Upper lobe of left lung (tissue), 6 donors: Measurements from ENCODE around the gene PIM1. TPM values are rescaled to one million over a fixed set of nuclear protein-coding genes. Genes with fewer than 3 reads are reported as not detected.

Source experiments
- ATAC-seq, 2 donors: fragments of 200-7000 bp; cut with Tn5 transposase; one replicate each; pipeline ENCODE4 v1.9.1; 2022; ENCODE audit warnings: mild to moderate bottlenecking in 2 of 2, moderate library complexity in 2 of 2; ENCODE audit not compliant: low FRiP score in 2 of 2
- DNase-seq, 2 donors: peaks; one replicate each; pipeline ENCODE4 v3.0.0-alpha.2; 2019 to 2020
- H3K27ac ChIP-seq, 4 donors: fragments of 200-600 bp; sonication (generic); one replicate each; pipeline ENCODE4 v1.5.1; 2016 to 2019
- H3K27me3 ChIP-seq, 4 donors: fragments of 200-600 bp; sonication (generic); one replicate each; pipeline ENCODE4 v1.5.1; 2017 to 2019
- H3K36me3 ChIP-seq, 4 donors: fragments of 200-600 bp; sonication (generic); one replicate each; pipeline ENCODE4 v1.5.1; 2016 to 2019
- H3K4me1 ChIP-seq, 4 donors: fragments of 200-600 bp; sonication (generic); one replicate each; pipeline ENCODE4 v1.5.1; 2018 to 2019
- H3K4me3 ChIP-seq, 4 donors: fragments of 200-600 bp; sonication (generic); one replicate each; pipeline ENCODE4 v1.5.1; 2017 to 2019; ENCODE audit warnings: mild to moderate bottlenecking in 2 of 4, moderate library complexity in 1 of 4
- H3K9me3 ChIP-seq, 4 donors: fragments of 200-600 bp; sonication (generic); one replicate each; pipeline ENCODE4 v1.5.1; 2018 to 2019
- EP300 ChIP-seq, 4 donors: sonication (generic); formaldehyde crosslinking; IDR thresholded peaks; one replicate each; pipeline ENCODE4 v1.5.1; 2017; ENCODE audit warnings: antibody characterized with exemption in 4 of 4, control low read depth in 2 of 4
- POLR2A ChIP-seq, 4 donors: fragments of 450-650 bp; IDR thresholded peaks; one replicate each; pipeline ENCODE4 v1.5.1; 2016 to 2017; ENCODE audit warnings: antibody characterized with exemption in 4 of 4, mild to moderate bottlenecking in 2 of 4
- POLR2AphosphoS5 ChIP-seq, 2 donors: sonication (generic); formaldehyde crosslinking; IDR thresholded peaks; one replicate each; pipeline ENCODE4 v1.5.1; 2017; ENCODE audit warnings: antibody characterized with exemption in 2 of 2
- WGBS, 2 donors: methylation state at CpG; one replicate each; pipeline ENCODE4 v1.1.5; 2017 to 2018; 5-methylcytosine and 5-hydroxymethylcytosine counted together
- total RNA-seq, 6 donors: library from RNA; depleted of rRNA in 4 of 6; stranded (reverse); fragments of >200 nt in 4 of 6; gene quantifications; one replicate each; pipeline versions ENCODE4 v1.1.0 to v1.2.1, GENCODE V29; 2016 to 2021
- TF ChIP-seq, protein P1 (sequence below), 6 experiments: fragments of 450-650 bp in 4 of 6; fragments of 200-600 bp in 2 of 6; sonication (generic) in 2 of 6; IDR thresholded peaks; one replicate each; pipeline ENCODE4 v1.5.1; 2016 to 2019; ENCODE audit warnings: antibody characterized with exemption in 6 of 6
- donor health status: DM: no; HTN: no; CAD: no; lungs with moderate emphysema.
- donor health status: DM: no; HTN: yes; CAD: no; lungs with severe emphysema.

Gene PIM1
- total RNA-seq, 6 donors from 2014 or later = 26.9 to 80.9 (median 36.0) TPM

DNA sequence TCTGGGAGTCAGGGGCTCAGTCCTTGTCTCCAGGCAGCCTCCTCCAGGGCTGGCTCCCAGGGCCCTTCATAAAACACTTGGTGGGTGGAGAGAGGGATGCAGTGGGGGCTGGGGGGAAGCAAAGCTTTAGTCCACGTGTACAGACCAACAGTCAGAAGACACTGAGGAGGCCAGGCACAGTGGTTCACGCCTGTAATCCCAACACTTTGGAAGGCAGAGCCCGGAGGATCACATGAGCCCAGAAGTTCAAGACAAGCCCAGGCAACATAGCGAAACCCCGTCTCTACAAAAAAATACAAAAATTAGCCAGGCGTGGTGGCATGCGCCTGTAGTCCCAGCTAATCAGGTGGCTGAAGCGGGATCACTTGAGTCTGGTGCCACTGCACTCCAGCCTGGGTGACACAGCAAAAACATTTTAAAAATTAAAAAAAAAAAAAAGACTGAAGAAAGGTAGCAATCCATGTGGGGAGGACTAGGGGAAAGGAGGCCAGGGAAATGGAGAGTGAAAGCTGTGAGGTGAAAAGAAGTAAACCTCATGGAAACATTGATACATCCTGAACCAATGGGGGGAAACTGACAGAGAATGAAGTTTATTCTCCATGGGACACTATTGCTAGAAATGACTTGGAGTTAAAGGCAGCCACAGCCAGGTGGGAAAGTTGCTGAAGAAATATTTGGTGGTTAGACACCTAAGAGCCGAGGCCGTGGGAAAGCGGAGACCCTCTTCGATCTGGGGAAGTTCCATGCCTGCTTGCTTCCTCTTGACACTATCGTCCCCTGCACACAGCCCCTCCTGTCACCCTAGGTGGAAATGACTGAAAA lies 35.4 kb downstream of the PIM1 start:
- no peak for DNase-seq
- no peaks in the 10 kb centered on the region for H3K9me3 ChIP-seq
- H3K4me1 ChIP-seq = peaks cover 2 to 14% (median 7%) of the 10 kb centered on the region in 4 donors
- H3K36me3 ChIP-seq = no peaks in the 10 kb centered on the region
- WGBS, 2 donors = 63 to 69% methylated on average over 13 of the region's 13 CpGs
- H3K27ac ChIP-seq = no peak overlapping the region
- ATAC-seq = no peak
- H3K4me3 ChIP-seq = no peak overlapping the region
- TF ChIP-seq, protein P1, sequence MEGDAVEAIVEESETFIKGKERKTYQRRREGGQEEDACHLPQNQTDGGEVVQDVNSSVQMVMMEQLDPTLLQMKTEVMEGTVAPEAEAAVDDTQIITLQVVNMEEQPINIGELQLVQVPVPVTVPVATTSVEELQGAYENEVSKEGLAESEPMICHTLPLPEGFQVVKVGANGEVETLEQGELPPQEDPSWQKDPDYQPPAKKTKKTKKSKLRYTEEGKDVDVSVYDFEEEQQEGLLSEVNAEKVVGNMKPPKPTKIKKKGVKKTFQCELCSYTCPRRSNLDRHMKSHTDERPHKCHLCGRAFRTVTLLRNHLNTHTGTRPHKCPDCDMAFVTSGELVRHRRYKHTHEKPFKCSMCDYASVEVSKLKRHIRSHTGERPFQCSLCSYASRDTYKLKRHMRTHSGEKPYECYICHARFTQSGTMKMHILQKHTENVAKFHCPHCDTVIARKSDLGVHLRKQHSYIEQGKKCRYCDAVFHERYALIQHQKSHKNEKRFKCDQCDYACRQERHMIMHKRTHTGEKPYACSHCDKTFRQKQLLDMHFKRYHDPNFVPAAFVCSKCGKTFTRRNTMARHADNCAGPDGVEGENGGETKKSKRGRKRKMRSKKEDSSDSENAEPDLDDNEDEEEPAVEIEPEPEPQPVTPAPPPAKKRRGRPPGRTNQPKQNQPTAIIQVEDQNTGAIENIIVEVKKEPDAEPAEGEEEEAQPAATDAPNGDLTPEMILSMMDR (IDR thresholded peaks at IDR 0.05) = no peak
- TF ChIP-seq EP300 (IDR thresholded peaks at IDR 0.05) = no peak
- no peak for TF ChIP-seq POLR2AphosphoS5 (IDR thresholded peaks at IDR 0.05)
- TF ChIP-seq POLR2A (IDR thresholded peaks at IDR 0.05) = no peak
- no peaks in the 10 kb centered on the region for H3K27me3 ChIP-seq

DNA sequence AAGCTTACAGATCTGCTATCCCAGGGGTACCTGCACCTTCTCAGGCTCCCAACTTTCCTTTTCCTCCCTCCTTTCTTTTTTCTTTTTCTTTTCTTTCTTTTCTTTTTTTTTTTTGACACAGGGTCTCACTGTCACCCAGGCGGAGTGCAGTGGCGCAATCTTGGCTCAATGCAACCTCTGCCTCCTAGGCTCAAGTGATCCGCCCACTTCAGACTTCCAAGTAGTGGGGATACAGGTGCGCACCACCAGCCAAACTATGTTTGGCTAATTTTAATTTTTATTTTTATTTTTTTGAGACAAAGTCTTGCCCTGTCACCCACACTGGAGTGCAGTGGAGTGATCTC lies 36.0 kb downstream of the PIM1 start:
- Histone ChIP-seq H3K36me3 (no peaks in the 10 kb centered on the region), H3K9me3 (no peaks in the 10 kb centered on the region), H3K4me1 (peaks cover 4 to 15% (median 8%) of the 10 kb centered on the region in 4 donors), H3K27ac (no peak overlapping the region), H3K27me3 (no peaks in the 10 kb centered on the region), H3K4me3 (no peak overlapping the region)
- TF ChIP-seq, protein P1 (IDR thresholded peaks at IDR 0.05) = no peak
- TF ChIP-seq POLR2A (IDR thresholded peaks at IDR 0.05) (no peak), POLR2AphosphoS5 (IDR thresholded peaks at IDR 0.05) (no peak), EP300 (IDR thresholded peaks at IDR 0.05) (no peak)
- WGBS, 2 donors = 63 to 69% methylated on average over 4 of the region's 4 CpGs
- DNase-seq (peak in 1 of 2 donors; percentile 67), ATAC-seq (no peak)

DNA sequence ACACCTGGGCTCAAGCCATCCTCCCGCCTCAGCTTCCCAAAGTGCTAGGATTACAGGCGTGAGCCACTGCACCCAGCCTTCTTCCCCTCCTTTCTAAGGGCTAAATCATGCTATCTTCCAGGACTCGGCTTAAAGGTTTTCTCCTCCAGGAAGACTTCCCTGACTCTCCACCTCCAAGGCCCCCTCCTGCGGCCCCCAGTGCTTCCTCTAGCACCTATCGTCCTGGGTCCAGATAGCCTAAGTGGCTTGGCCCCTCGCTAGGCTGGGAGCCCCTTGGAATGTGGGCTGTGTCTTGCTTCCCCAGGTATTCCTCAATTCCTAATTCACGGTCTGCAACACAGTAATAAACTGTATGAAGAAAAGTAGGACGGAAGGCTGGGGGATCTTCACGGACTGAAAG lies 36.7 kb downstream of the PIM1 start:
- H3K4me3 ChIP-seq = no peak overlapping the region
- TF ChIP-seq POLR2AphosphoS5 (IDR thresholded peaks at IDR 0.05) (no peak), EP300 (IDR thresholded peaks at IDR 0.05) (no peak), POLR2A (IDR thresholded peaks at IDR 0.05) (no peak)
- TF ChIP-seq, protein P1 (IDR thresholded peaks at IDR 0.05) = no peak
- no peaks in the 10 kb centered on the region for H3K36me3 ChIP-seq
- WGBS, 2 donors = 88 to 90% methylated on average over 9 of the region's 9 CpGs
- no peak overlapping the region for H3K27ac ChIP-seq
- ATAC-seq = no peak
- H3K4me1 ChIP-seq = peaks cover 4 to 15% (median 8%) of the 10 kb centered on the region in 4 donors
- no peaks in the 10 kb centered on the region for H3K27me3 ChIP-seq
- no peaks in the 10 kb centered on the region for H3K9me3 ChIP-seq
- no peak for DNase-seq

DNA sequence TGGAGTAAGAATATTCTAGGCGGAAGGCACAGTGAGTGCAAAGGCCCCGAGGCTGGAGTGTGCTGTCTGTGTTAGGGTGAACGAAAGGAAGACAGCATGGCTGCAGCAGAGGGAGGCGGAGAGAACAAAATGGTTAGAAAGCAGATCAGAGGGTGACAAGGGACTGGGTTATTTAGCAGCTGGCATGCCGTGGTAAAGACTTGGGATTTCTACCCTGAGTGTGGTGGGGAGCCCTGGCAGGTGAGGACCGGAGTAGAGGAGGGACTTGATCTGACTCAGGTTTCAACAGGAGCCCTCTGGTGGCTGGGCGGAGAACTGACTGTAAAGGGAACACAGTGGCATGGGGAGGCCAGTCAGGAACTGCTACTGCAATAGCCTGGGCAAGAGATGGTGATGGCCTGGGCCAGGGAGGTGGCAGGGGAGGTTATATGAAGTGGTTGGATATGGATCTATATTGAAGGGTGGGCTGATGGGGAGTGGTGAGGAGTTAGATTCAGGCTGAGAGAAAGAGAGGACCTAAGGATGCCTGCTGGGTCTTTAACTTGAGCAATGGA lies 38.0 kb downstream of the PIM1 start:
- Histone ChIP-seq H3K27me3 (no peaks in the 10 kb centered on the region), H3K4me3 (no peak overlapping the region), H3K27ac (no peak overlapping the region), H3K36me3 (no peaks in the 10 kb centered on the region), H3K4me1 (peaks cover 4 to 15% (median 8%) of the 10 kb centered on the region in 4 donors), H3K9me3 (no peaks in the 10 kb centered on the region)
- ATAC-seq (peak; percentile 80 to 85), DNase-seq (peak in 1 of 2 donors; percentile 94)
- 57 to 59% methylated on average over 7 of the region's 7 CpGs for WGBS, 2 donors
- no peak for TF ChIP-seq POLR2AphosphoS5 (IDR thresholded peaks at IDR 0.05)
- TF ChIP-seq, protein P1 (IDR thresholded peaks at IDR 0.05) = peak; percentile 79 to 91 (median 85)
